Measurements from ENCODE around the gene CNDP1.

Gene CNDP1

DNA sequence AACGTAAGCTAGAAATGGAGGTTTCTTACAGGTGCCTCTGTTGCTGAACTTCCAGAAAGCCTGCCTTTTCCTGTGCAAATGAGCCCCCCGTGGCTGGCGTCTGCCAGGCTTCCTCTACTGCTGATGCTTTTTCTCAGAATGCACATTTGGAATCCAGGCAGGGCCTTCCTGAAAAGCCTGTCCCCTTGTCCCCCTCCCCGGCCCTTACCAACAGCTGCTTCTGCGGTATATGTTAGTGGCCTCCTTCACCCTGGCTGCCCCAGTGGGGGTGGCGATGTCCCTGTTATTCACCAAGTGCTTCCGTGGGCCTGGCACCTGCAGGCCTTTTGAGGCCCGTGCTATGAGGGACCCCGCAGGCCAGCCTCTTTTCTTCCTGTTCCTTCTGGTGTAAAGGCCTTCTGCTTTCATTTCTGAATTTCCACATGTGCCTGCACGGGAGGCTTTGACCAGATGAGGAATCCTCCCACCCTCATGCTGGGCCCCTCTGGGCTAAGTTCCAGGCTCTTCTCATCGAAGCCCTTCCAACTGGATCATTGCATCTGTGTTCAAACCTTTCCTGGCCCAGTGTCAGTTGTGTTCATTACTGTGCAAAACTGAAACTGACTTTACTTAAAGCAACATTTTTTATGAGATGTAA lies 27.7 kb upstream of the CNDP1 start:
- no peak for DNase-seq (ENCODE audit: low read depth)

DNA sequence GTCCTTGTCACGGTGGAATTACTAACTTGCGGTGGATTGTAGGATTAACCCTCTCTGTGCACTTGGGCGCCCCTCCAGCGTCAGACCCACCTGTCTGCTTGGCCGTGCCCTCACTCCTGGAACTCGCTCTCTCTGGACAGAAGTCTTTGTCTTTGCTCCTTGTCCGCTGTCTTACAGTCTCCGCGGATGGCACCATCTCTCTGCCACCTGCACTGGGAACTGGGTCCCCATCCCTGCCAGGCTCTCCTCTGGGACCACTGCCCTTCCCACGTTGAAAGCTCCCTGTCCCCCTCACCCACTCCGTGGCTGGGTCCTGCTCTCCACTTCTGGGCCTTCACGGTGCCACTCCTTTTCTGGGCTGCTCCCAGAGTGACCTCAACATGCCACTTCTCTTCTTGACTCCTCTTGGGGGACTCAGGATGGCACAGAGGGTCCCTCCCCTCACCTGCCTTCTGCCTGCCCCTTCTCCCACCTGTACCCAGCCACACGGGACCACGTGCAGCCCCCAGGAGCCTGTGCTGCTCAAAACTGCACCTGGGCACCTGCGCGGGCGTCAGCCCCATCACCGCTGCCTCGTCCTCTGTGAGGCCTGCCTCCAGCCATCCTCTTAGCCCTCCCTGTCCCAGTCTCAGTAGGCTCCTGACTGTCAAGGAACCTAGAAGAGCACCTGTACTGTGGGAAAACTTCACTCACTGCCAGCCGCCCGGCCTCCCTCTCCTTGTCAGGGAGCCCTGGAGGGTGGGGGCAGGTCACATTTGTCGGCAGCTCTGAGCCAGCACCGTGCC lies 27.0 kb upstream of the CNDP1 start:
- no peak for DNase-seq (ENCODE audit: low read depth)

- no peak for DNase-seq (ENCODE audit: low read depth)
These were observed 26.4 kb upstream of the CNDP1 start for GRCh38 chr18:74507927-74508326.

- no peak for DNase-seq (ENCODE audit: low read depth)
These were observed 25.9 kb upstream of the CNDP1 start for GRCh38 chr18:74508366-74508765.

- DNase-seq (ENCODE audit: low read depth), result no peak
These were observed 25.5 kb upstream of the CNDP1 start for GRCh38 chr18:74508821-74509225.

GRCh38 chr18:74509856-74510769 lies 24.2 kb upstream of the CNDP1 start:
- no peak for DNase-seq (ENCODE audit: low read depth)

DNA sequence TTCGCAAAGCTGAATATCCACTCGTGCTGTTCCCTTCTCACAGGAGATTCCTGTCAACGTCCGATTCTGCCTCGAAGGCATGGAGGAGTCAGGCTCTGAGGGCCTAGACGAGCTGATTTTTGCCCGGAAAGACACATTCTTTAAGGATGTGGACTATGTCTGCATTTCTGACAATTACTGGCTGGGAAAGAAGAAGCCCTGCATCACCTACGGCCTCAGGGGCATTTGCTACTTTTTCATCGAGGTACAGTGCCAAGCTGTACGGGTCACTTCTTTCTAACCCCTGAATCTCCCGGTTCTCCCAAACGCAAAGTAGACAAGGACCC lies 23.6 kb upstream of the CNDP1 start:
- DNase-seq (ENCODE audit: low read depth), result no peak

DNA sequence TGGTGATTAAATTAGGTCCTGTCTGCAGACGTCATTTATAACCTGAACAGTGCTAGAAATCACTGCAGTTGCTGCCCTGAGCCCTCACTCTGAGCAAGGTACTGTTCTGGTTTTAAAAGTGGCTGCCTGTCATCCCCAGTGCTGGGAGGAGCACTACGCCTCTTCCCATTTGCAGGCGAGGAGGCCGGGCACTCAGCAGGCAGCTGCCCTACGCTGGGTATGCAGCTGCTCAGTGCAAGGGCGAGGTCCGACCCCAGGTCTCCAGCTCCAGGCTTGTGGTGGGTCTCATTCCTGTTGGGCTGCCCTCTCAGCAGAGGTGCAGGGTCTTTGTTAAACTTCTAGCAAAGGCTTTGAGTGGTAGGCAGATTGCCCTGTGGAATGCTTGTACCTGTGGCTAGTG lies 22.5 kb upstream of the CNDP1 start:
- DNase-seq (ENCODE audit: low read depth), result no peak

- DNase-seq (ENCODE audit: low read depth), result no peak
These were observed 21.8 kb upstream of the CNDP1 start for GRCh38 chr18:74512321-74513053.

DNA sequence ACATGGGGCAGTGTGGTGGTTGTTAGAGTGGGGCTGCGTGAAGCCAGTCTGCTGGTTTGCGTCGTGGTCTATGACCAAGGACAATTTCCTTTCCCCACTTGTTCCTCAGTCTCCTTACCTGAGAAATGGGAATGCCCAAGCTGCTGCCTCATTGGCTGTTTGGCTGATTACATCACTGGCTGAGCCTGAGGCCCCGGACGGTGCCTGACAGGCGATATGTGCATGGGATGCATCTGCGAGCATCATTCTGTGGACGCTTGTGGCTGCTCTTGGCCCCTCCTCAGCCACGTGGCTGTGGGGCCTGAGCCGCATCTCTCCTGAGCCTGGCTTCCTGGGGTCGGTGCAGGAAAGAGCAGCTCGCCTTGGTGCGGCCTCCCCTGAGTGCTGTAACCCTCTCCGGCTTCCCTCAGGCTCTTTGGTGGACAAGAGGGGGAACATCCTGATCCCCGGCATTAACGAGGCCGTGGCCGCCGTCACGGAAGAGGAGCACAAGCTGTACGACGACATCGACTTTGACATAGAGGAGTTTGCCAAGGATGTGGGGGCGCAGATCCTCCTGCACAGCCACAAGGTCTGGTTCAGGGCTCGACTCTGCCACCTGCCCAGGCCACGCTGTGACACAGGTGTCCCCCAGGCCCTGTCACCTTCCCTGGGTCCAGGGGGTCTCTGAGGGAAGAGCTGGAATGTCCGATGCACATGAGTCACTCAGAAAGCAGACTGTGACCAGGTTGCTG lies 21.0 kb upstream of the CNDP1 start:
- DNase-seq (ENCODE audit: low read depth), result no peak

GRCh38 chr18:74513883-74514205 lies 20.5 kb upstream of the CNDP1 start:
- no peak for DNase-seq (ENCODE audit: low read depth)

- DNase-seq (ENCODE audit: low read depth), result no peak
These were observed 19.3 kb upstream of the CNDP1 start for GRCh38 chr18:74514860-74515495.

DNA sequence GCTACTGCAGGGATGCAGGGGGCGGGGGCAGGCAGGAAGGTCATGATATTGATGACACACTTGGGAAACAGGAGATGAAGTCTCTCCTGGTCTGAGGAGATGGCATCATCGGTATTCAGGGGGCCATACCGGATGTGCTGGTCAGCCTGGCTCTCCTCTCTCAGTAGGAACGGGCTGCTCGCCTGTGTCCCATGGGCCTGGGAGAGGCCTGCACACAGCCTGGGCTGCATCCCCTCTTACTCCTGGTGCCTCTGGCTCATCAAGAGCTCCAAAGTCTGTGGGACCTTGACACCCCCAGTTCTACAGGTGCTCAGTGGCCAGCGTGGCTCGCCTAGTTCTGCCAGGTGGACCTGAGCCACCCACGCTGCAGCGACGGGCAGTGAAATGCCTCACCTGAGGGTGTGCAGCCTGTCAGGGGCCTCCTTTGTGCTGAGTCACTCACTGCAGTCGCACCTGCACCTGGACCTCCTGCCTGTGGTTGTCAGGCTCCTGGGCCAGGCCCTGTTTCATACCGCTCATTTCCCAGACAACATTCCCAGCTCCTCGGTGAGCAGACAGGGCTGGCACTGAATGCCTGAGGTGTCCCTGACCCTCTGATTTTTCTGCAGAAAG lies 18.6 kb upstream of the CNDP1 start:
- no peak for DNase-seq (ENCODE audit: low read depth)

- DNase-seq (ENCODE audit: low read depth), result no peak
These were observed 17.7 kb upstream of the CNDP1 start for GRCh38 chr18:74516271-74517235.

GRCh38 chr18:74517236-74517630 lies 17.1 kb upstream of the CNDP1 start:
- DNase-seq (ENCODE audit: low read depth), result no peak

DNA sequence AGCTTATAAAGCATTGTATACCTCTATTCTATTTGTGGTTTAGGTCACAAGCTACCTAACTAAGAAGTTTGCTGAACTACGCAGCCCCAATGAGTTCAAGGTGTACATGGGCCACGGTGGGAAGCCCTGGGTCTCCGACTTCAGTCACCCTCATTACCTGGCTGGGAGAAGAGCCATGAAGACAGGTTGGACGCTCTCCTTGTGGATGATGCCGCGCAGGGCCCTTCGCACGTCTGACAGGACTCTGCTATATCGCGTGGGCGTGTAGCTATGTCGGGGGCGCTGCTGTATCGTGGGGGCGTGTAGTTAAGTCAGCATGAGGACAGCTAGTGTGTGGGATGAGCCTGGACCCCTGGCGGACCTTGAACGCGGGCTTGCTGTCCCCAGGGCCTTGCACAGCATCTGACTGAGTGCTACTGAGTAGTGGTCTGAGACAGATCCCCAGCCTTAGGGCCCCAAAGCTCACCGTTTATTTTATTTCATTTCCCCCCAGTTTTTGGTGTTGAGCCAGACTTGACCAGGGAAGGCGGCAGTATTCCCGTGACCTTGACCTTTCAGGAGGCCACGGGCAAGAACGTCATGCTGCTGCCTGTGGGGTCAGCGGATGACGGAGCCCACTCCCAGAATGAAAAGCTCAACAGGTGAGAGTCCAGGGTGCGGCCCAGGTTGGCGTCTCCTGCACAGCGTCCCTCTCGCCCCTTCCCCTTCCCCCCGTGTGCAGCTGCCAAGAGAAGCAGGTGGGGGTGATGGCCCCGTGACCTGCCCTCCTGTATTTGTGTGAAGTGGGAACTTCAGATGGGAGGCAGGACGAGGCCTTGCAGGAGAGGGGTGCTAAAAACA lies 15.6 kb upstream of the CNDP1 start:
- no peak for DNase-seq (ENCODE audit: low read depth)

- DNase-seq (ENCODE audit: low read depth), result no peak
These were observed 14.8 kb upstream of the CNDP1 start for GRCh38 chr18:74519320-74520095.

Measured in stromal cell of bone marrow (primary cell).